Esophagus squamous epithelium (tissue), 5 donors: ENCODE results near the gene PARD3. TPM values are rescaled to one million over a fixed set of nuclear protein-coding genes. Genes with fewer than 3 reads are reported as not detected.

Source experiments
- DNase-seq: peaks from one replicate; lab custom pipeline; 2025; lab: John Stamatoyannopoulos, UW
- H3K27ac ChIP-seq, 4 donors: fragments of 200-600 bp; sonication (generic); one replicate each; pipeline ENCODE4 v1.5.1; 2016 to 2019; ENCODE audit warnings: mild to moderate bottlenecking in 1 of 4
- H3K27me3 ChIP-seq, 4 donors: fragments of 200-600 bp; sonication (generic); 1 replicate in 3 of 4; 2 replicates in 1 of 4; pipeline versions ENCODE4 v1.5.1 to v1.6.0; 2017 to 2021; ENCODE audit warnings: antibody characterized with exemption in 1 of 4
- H3K36me3 ChIP-seq, 3 donors: fragments of 200-600 bp; sonication (generic); one replicate each; pipeline ENCODE4 v1.5.1; 2016 to 2019
- H3K4me1 ChIP-seq, 3 donors: fragments of 200-600 bp; sonication (generic); one replicate each; pipeline ENCODE4 v1.5.1; 2017 to 2019
- H3K4me3 ChIP-seq, 4 donors: fragments of 200-600 bp; sonication (generic); 1 replicate in 3 of 4; 2 replicates in 1 of 4; pipeline ENCODE4 v1.5.1; 2016 to 2019; ENCODE audit warnings: mild to moderate bottlenecking in 2 of 4, moderate library complexity in 1 of 4
- H3K9me3 ChIP-seq, 3 donors: fragments of 200-600 bp; sonication (generic); one replicate each; pipeline ENCODE4 v1.5.1; 2016 to 2019
- POLR2A ChIP-seq, 4 donors: fragments of 450-650 bp; IDR thresholded peaks; one replicate each; pipeline ENCODE4 v1.6.1; 2017; ENCODE audit warnings: antibody characterized with exemption in 4 of 4, mild to moderate bottlenecking in 4 of 4, moderate library complexity in 3 of 4
- WGBS, 2 donors: methylation state at CpG; one replicate each; pipeline ENCODE4 v1.1.5; 2018; 5-methylcytosine and 5-hydroxymethylcytosine counted together
- intact Hi-C: fragments of 100-400 bp; cut with DNase I; formaldehyde crosslinking; loops from one replicate; pipeline ENCODE4 v1.15.0; 2022
- total RNA-seq, 4 donors: library from RNA; depleted of rRNA; stranded (reverse); fragments of >200 nt; gene quantifications; one replicate each; pipeline ENCODE4 v1.1.0, GENCODE V29; 2016
- TF ChIP-seq, protein P1 (sequence below), 6 experiments: fragments of 450-650 bp in 4 of 6; fragments of 200-600 bp in 2 of 6; sonication (generic) in 2 of 6; IDR thresholded peaks; one replicate each; pipeline ENCODE4 v1.5.1; 2016 to 2019; ENCODE audit warnings: antibody characterized with exemption in 6 of 6, mild to moderate bottlenecking in 4 of 6, moderate library complexity in 4 of 6
- donor health status: DM: yes; HTN: yes; CAD: no.

Gene PARD3
- total RNA-seq, 4 donors from 2014 or later, result 57.3 to 114 (median 81.7) TPM

DNA sequence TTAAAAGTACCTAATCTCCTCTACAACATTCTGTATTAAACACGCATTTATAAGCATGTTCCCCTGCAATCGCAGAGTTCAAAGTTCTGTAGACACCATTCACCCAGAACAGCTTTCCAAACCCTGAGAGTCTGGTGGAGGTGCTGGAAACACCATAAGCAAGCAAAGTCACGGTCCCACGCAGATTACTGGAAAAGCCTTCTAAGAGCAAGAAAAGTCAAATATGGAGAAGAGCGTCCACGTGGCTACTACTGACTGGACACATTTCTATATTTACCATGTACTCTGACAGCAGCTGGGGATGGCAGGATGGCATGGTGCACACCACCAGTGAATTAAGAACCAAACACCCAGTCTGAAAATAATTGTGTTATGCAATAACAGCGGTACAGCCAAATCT lies 97.7 kb downstream of the PARD3 start:
- TF ChIP-seq, protein P1, sequence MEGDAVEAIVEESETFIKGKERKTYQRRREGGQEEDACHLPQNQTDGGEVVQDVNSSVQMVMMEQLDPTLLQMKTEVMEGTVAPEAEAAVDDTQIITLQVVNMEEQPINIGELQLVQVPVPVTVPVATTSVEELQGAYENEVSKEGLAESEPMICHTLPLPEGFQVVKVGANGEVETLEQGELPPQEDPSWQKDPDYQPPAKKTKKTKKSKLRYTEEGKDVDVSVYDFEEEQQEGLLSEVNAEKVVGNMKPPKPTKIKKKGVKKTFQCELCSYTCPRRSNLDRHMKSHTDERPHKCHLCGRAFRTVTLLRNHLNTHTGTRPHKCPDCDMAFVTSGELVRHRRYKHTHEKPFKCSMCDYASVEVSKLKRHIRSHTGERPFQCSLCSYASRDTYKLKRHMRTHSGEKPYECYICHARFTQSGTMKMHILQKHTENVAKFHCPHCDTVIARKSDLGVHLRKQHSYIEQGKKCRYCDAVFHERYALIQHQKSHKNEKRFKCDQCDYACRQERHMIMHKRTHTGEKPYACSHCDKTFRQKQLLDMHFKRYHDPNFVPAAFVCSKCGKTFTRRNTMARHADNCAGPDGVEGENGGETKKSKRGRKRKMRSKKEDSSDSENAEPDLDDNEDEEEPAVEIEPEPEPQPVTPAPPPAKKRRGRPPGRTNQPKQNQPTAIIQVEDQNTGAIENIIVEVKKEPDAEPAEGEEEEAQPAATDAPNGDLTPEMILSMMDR (IDR thresholded peaks at IDR 0.05), result no peak
- TF ChIP-seq POLR2A (IDR thresholded peaks at IDR 0.05), result no peak
- WGBS, 2 donors, result 82 to 85% methylated on average over 7 of the region's 7 CpGs
- no peak overlapping the region for H3K27ac ChIP-seq

DNA sequence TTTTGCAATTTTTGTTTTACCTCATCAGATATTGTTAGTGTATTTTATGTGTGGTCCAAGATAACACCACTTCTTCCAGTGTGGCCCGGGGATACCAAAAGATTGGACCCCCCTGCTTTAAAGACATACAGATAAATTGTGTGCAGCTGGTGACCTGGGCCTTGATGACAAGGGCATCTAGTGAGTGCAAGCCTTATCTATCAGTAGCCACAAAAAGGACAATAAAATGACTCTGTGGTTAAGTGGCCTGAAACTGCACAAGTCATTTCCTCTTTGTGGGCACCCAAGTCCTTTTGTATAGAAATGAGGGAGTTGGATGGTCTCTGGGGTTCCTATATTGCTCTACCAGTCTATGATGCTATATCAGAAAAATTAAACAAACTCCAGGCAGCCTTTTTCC lies 98.1 kb downstream of the PARD3 start:
- Histone ChIP-seq H3K27me3 (no peaks in the 10 kb centered on the region), H3K27ac (no peak overlapping the region), H3K4me3 (no peak overlapping the region), H3K9me3 (no peaks in the 10 kb centered on the region), H3K4me1 (peaks cover 7 to 85% (median 16%) of the 10 kb centered on the region in 3 donors), H3K36me3 (no peaks in the 10 kb centered on the region)
- WGBS, 2 donors, result 45 to 50% methylated on average over 1 of the region's 1 CpG
- intact Hi-C loops, result no loop called here
- DNase-seq, result no peak
- TF ChIP-seq, protein P1 (IDR thresholded peaks at IDR 0.05), result no peak
- no peak for TF ChIP-seq POLR2A (IDR thresholded peaks at IDR 0.05)

More for the DNA sequence above, 97.7 kb downstream of the PARD3 start:
- intact Hi-C loops, result no loop called here
- no peaks in the 10 kb centered on the region for H3K36me3 ChIP-seq
- H3K9me3 ChIP-seq, result no peaks in the 10 kb centered on the region
- no peak overlapping the region for H3K4me3 ChIP-seq
- DNase-seq, result no peak
- H3K27me3 ChIP-seq, result no peaks in the 10 kb centered on the region
- H3K4me1 ChIP-seq, result peaks cover 5 to 85% (median 11%) of the 10 kb centered on the region in 3 donors

DNA sequence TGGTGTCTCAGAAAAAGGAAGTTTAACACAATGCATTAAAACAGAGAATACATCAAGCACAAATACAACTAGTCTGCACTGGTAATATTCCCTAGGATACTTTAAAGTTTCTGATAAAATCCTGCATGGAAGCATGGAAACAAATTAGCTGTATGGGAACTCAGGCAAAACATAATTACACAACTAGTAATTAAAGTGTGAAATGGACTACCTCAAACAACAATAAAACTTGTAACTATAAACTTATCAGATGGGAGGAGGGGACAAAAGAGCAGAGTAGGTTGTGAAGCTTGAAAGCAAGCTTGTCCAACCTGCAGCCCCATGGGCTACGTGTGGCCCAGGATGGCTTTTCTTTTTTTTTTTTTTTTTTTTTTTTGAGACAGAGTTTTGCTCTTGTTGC lies 98.9 kb downstream of the PARD3 start:
- TF ChIP-seq POLR2A (IDR thresholded peaks at IDR 0.05), result no peak
- TF ChIP-seq, protein P1 (IDR thresholded peaks at IDR 0.05), result no peak
- no peaks in the 10 kb centered on the region for H3K36me3 ChIP-seq
- no peak overlapping the region for H3K27ac ChIP-seq
- no peak for DNase-seq
- H3K27me3 ChIP-seq, result no peaks in the 10 kb centered on the region
- H3K4me1 ChIP-seq, result peaks cover 10 to 85% (median 23%) of the 10 kb centered on the region in 3 donors
- H3K9me3 ChIP-seq, result no peaks in the 10 kb centered on the region
- no peak overlapping the region for H3K4me3 ChIP-seq
- 62 to 77% methylated on average over 1 of the region's 1 CpG for WGBS, 2 donors
- intact Hi-C loops, result no loop called here

DNA sequence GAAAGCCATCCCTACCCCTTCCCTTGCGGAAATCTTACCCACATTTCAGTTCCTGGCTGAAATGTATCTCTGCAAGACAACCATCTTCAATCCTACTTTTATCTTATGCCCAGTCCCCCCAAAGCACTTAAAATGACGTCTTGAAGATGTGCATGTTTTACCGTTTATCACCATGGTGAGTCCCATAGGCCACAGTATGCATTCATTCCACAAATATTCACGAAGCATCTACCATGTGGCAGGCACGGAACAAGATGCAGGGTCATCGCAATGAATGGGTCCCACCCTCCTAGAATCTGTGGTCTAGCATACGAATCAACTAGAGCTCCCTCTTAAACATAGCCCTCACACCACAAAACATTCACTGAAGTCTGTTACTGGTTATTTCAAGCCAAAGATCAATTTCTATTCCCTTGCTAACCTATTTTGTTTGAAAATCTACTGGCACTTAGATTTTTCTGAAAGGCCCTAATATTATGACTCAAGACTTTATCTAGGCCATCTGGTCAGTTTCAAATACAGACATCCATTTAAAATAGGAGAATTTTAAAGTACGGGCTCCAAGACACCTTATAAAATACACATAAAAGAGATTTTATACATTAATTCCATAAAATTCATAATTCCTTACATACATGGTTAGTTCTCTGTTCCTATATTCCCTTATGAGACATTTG lies 99.4 kb downstream of the PARD3 start:
- TF ChIP-seq POLR2A (IDR thresholded peaks at IDR 0.05), result no peak
- H3K4me1 ChIP-seq, result peaks cover 10 to 85% (median 29%) of the 10 kb centered on the region in 3 donors
- 91% methylated on average over 8 of the region's 8 CpGs for WGBS, 2 donors

DNA sequence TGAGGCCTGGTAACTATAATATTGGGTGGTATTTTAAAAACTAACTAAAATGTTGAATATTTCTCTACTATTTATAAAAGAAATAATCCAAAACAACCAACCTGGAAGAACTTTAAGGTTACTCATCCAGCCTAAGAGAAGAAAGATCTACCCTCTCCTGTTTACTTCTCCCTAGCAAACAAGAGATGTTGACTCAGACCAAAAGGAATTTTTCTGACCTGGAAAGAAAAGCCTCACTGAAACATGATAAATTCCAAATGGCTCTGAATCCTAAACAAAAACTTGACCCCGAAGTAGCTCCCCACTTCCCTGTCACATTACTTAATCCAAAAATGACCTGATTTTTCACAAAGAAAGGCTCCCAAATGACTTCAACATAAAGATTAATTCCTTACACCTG lies 101.2 kb downstream of the PARD3 start:
- Histone ChIP-seq H3K9me3 (no peaks in the 10 kb centered on the region), H3K27me3 (no peaks in the 10 kb centered on the region), H3K36me3 (no peaks in the 10 kb centered on the region), H3K4me3 (no peak overlapping the region), H3K27ac (no peak overlapping the region), H3K4me1 (peaks cover 14 to 85% (median 31%) of the 10 kb centered on the region in 3 donors)
- intact Hi-C loops, result no loop called here
- WGBS, 2 donors, result 42 to 50% methylated on average over 1 of the region's 1 CpG
- DNase-seq, result no peak
- TF ChIP-seq, protein P1 (IDR thresholded peaks at IDR 0.05), result no peak
- TF ChIP-seq POLR2A (IDR thresholded peaks at IDR 0.05), result no peak

More for the DNA sequence above, 99.4 kb downstream of the PARD3 start:
- H3K36me3 ChIP-seq, result no peaks in the 10 kb centered on the region
- intact Hi-C loops, result no loop called here
- H3K27ac ChIP-seq, result no peak overlapping the region
- H3K27me3 ChIP-seq, result no peaks in the 10 kb centered on the region
- H3K9me3 ChIP-seq, result no peaks in the 10 kb centered on the region
- no peak overlapping the region for H3K4me3 ChIP-seq
- no peak for DNase-seq
